Gastroesophageal sphincter (tissue), 3 donors: Measurements from ENCODE around the gene CLIP1.

ENCODE experiments used
- CTCF ChIP-seq, 4 experiments: fragments of 200-600 bp in 2 of 4; fragments of 450-650 bp in 2 of 4; sonication (generic) in 1 of 4; IDR thresholded peaks; one replicate each; pipeline ENCODE4 v1.5.1; 2017 to 2019; ENCODE audit warnings: antibody characterized with exemption in 4 of 4, mild to moderate bottlenecking in 2 of 4, moderate library complexity in 2 of 4
- POLR2AphosphoS5 ChIP-seq: sonication (generic); formaldehyde crosslinking; IDR thresholded peaks from one replicate; pipeline ENCODE4 v1.6.1; 2017; ENCODE audit warnings: antibody characterized with exemption

- no peak for TF ChIP-seq CTCF (IDR thresholded peaks at IDR 0.05)
- no peak for TF ChIP-seq POLR2AphosphoS5
Measured at GRCh38 chr12:122381021-122381420, 41.4 kb downstream of the CLIP1 start.
